GM12874 (cell line): ENCODE measurements around the gene TPO.

Experiments
- CTCF ChIP-seq: IDR thresholded peaks from 2 replicates; pipeline ENCODE4 v1.5.1; 2011; ENCODE audit warnings: low read depth, mild to moderate bottlenecking, control low read depth, low read length, moderate library complexity; ENCODE audit not compliant: insufficient read depth

Gene TPO

GRCh38 chr2:1550658-1551316 is 137.5 kb downstream of the TPO start:
- TF ChIP-seq CTCF, result peak; percentile 89

GRCh38 chr2:1551905-1552304 is 138.6 kb downstream of the TPO start:
- no peak for TF ChIP-seq CTCF

GRCh38 chr2:1552611-1553010 is 139.3 kb downstream of the TPO start:
- TF ChIP-seq CTCF, result no peak

GRCh38 chr2:1553671-1554295 is 140.5 kb downstream of the TPO start:
- no peak for TF ChIP-seq CTCF

GRCh38 chr2:1556286-1556685 is 143.0 kb downstream of the TPO start:
- no peak for TF ChIP-seq CTCF

GRCh38 chr2:1556776-1557466 is 143.7 kb downstream of the TPO start:
- no peak for TF ChIP-seq CTCF

- no peak for TF ChIP-seq CTCF
Measured at GRCh38 chr2:1557467-1557820, 144.2 kb downstream of the TPO start.
